IMR-90 (cell line): ENCODE data around the gene JPH3. TPM values are rescaled to one million over a fixed set of nuclear protein-coding genes. Genes with fewer than 3 reads are reported as not detected.
A peak's percentile ranks its signal among the peaks of the same experiment; 100 is the strongest.

Experiments used
- ATAC-seq: fragments of 200-7000 bp; cut with Tn5 transposase; 2 replicates; pipeline ENCODE4 v1.9.1; 2020; ENCODE audit warnings: low read depth, mild to moderate bottlenecking, moderate library complexity
- BruUV-seq: library from RNA; stranded (reverse); fragments of 400-500 nt; replicated peaks from 2 replicates; lab custom pipeline; 2021; lab: Mats Ljungman, UMichigan
- CTCF ChIA-PET: fragments of 300-600 bp; formaldehyde crosslinking; extraction: SDS; loops from one replicate; lab custom pipeline; 2021; ENCODE audit warnings: antibody characterized with exemption; lab: Yijun Ruan, JAX
- POLR2A ChIA-PET: fragments of 300-600 bp; sonication (Branson Sonifier 250); formaldehyde crosslinking; loops from one replicate; lab custom pipeline; 2022; ENCODE audit warnings: antibody characterized with exemption; ENCODE audit not compliant: unreplicated experiment; lab: Charles Lee
- DNase-seq: peaks from one replicate; pipeline ENCODE4 v3.0.0; 2013
- H2AFZ ChIP-seq: replicated peaks from 2 replicates; pipeline ENCODE3; 2013; ENCODE audit warnings: low read length, mild to moderate bottlenecking; ENCODE audit not compliant: poor library complexity
- H2AK5ac ChIP-seq: 2 replicates; pipeline ENCODE4 v1.6.1; 2013; ENCODE audit warnings: low read depth, low read length, inconsistent platforms
- H2AK9ac ChIP-seq: replicated peaks from 2 replicates; pipeline ENCODE3; 2013; ENCODE audit warnings: mild to moderate bottlenecking, low read depth, low read length, moderate library complexity; ENCODE audit not compliant: poor library complexity
- H2BK120ac ChIP-seq: 2 replicates; pipeline ENCODE4 v1.6.1; 2013; ENCODE audit warnings: low read depth, low read length, inconsistent platforms
- H2BK15ac ChIP-seq: 3 replicates; pipeline ENCODE4 v1.6.1; 2013; ENCODE audit warnings: low read depth, low read length, inconsistent platforms
- H2BK20ac ChIP-seq: 2 replicates; pipeline ENCODE4 v1.6.1; 2013; ENCODE audit warnings: low read depth, mild to moderate bottlenecking, inconsistent platforms, low read length, moderate library complexity
- H2BK5ac ChIP-seq: 2 replicates; pipeline ENCODE4 v1.6.1; 2013; ENCODE audit warnings: mild to moderate bottlenecking, low read depth, low read length, inconsistent platforms; ENCODE audit not compliant: poor library complexity, severe bottlenecking
- H3K14ac ChIP-seq: replicated peaks from 2 replicates; pipeline ENCODE4 v1.6.1; 2013; ENCODE audit warnings: low read depth, low read length, inconsistent platforms
- H3K18ac ChIP-seq: 2 replicates; pipeline ENCODE4 v1.6.1; 2013; ENCODE audit warnings: low read depth, low read length, control low read depth
- H3K23ac ChIP-seq: 2 replicates; pipeline ENCODE4 v1.6.1; 2013; ENCODE audit warnings: low read depth, low read length, inconsistent platforms
- H3K27ac ChIP-seq: 2 replicates; pipeline ENCODE4 v1.5.1; 2013; ENCODE audit warnings: mild to moderate bottlenecking, control low read depth, low read length; ENCODE audit not compliant: insufficient read depth
- H3K27me3 ChIP-seq: 2 replicates; pipeline ENCODE4 v1.6.1; 2013; ENCODE audit warnings: low read length; ENCODE audit not compliant: control insufficient read depth, insufficient read depth
- H3K36me3 ChIP-seq: 2 replicates; pipeline ENCODE4 v1.6.1; 2013; ENCODE audit warnings: low read length, mixed read lengths; ENCODE audit not compliant: control insufficient read depth, insufficient read depth
- H3K4ac ChIP-seq: 2 replicates; pipeline ENCODE4 v1.6.1; 2013; ENCODE audit warnings: low read depth, low read length, inconsistent platforms
- H3K4me1 ChIP-seq: 2 replicates; pipeline ENCODE4 v1.6.1; 2013; ENCODE audit warnings: low read length, mixed read lengths; ENCODE audit not compliant: control insufficient read depth, insufficient read depth
- H3K4me2 ChIP-seq: 2 replicates; pipeline ENCODE4 v1.6.1; 2013; ENCODE audit warnings: low read depth, mild to moderate bottlenecking, control low read depth, low read length, moderate library complexity
- H3K4me3 ChIP-seq: 2 replicates; pipeline ENCODE4 v1.5.1; 2013; ENCODE audit warnings: low read depth, mild to moderate bottlenecking, control low read depth, low read length, moderate library complexity; ENCODE audit not compliant: insufficient read depth
- H3K56ac ChIP-seq: 2 replicates; pipeline ENCODE4 v1.6.1; 2013; ENCODE audit warnings: low read length, inconsistent platforms; ENCODE audit not compliant: insufficient read depth; ENCODE audit errors: extremely low read depth
- H3K79me1 ChIP-seq, 2 experiments: 2 replicates each; pipeline ENCODE4 v1.6.1; 2013; ENCODE audit warnings: low read length in 2 of 2, inconsistent platforms in 1 of 2, low read depth in 1 of 2
- H3K9ac ChIP-seq: 2 replicates; pipeline ENCODE4 v1.6.1; 2013; ENCODE audit warnings: low read depth, low read length, control low read depth
- H3K9me1 ChIP-seq: 2 replicates; pipeline ENCODE4 v1.6.1; 2013; ENCODE audit warnings: low read length, inconsistent platforms; ENCODE audit not compliant: insufficient read depth
- H3K9me3 ChIP-seq: 2 replicates; pipeline ENCODE4 v1.6.1; 2013; ENCODE audit warnings: low read length; ENCODE audit not compliant: control insufficient read depth, insufficient read depth
- H4K20me1 ChIP-seq: 2 replicates; pipeline ENCODE4 v1.6.1; 2013; ENCODE audit warnings: low read length, inconsistent platforms; ENCODE audit not compliant: insufficient read depth
- H4K5ac ChIP-seq: 2 replicates; pipeline ENCODE4 v1.6.1; 2013; ENCODE audit warnings: mild to moderate bottlenecking, low read depth, low read length, control low read depth
- H4K8ac ChIP-seq, 2 experiments: 2 replicates each; pipeline ENCODE4 v1.6.1; 2013; ENCODE audit warnings: low read depth in 2 of 2, low read length in 2 of 2, control low read depth in 1 of 2, inconsistent platforms in 1 of 2
- H4K91ac ChIP-seq: 2 replicates; pipeline ENCODE4 v1.6.1; 2013; ENCODE audit warnings: low read depth, low read length, inconsistent platforms; ENCODE audit not compliant: insufficient read depth
- BHLHE40 ChIP-seq: fragments of 150-350 bp; IDR thresholded peaks from 2 replicates; pipeline ENCODE4 v1.6.1; 2016; ENCODE audit warnings: mild to moderate bottlenecking, low read depth, low read length
- CHD1 ChIP-seq: IDR thresholded peaks from 2 replicates; pipeline ENCODE4 v1.6.1; 2012; ENCODE audit warnings: low read depth, low read length, improper control_type of control experiment
- CTCF ChIP-seq: conservative IDR thresholded peaks from 2 replicates; pipeline ENCODE4 v1.5.1; 2012; ENCODE audit warnings: mild to moderate bottlenecking, low read depth, low read length, improper control_type of control experiment
- MAFK ChIP-seq: IDR thresholded peaks from 2 replicates; pipeline ENCODE4 v1.6.1; 2012; ENCODE audit warnings: low read depth, low read length, improper control_type of control experiment
- MXI1 ChIP-seq: IDR thresholded peaks from 2 replicates; pipeline ENCODE4 v1.6.1; 2012; ENCODE audit warnings: low read depth, mild to moderate bottlenecking, low read length, moderate library complexity, borderline replicate concordance
- NFE2L2 ChIP-seq: fragments of 150-350 bp; IDR thresholded peaks from 2 replicates; pipeline ENCODE4 v1.6.1; 2016; ENCODE audit warnings: low read depth, mild to moderate bottlenecking, low read length
- POLR2A ChIP-seq: IDR thresholded peaks from 2 replicates; pipeline ENCODE4 v1.6.1; 2012; ENCODE audit warnings: mild to moderate bottlenecking, low read depth, low read length
- RAD21 ChIP-seq: IDR thresholded peaks from 2 replicates; pipeline ENCODE4 v1.6.1; 2012; ENCODE audit warnings: low read length, improper control_type of control experiment
- RCOR1 ChIP-seq: IDR thresholded peaks from 2 replicates; pipeline ENCODE4 v1.6.1; 2012; ENCODE audit warnings: mild to moderate bottlenecking, low read length, improper control_type of control experiment; ENCODE audit not compliant: insufficient replicate concordance
- RFX5 ChIP-seq: IDR thresholded peaks from 2 replicates; pipeline ENCODE4 v1.8.0; 2012; ENCODE audit warnings: low read depth, mild to moderate bottlenecking, low read length, moderate library complexity
- SMC3 ChIP-seq: fragments of 150-350 bp; IDR thresholded peaks from 2 replicates; pipeline ENCODE4 v1.6.1; 2016; ENCODE audit warnings: low read depth, mild to moderate bottlenecking, antibody characterized with exemption, low read length, moderate library complexity
- USF2 ChIP-seq: fragments of 150-350 bp; IDR thresholded peaks from 2 replicates; pipeline ENCODE4 v1.6.1; 2017; ENCODE audit warnings: mild to moderate bottlenecking, antibody characterized with exemption, low read length, low read depth
- WGBS, 2 experiments: methylation state at CpG; one replicate each; pipeline versions ENCODE4 v1.1.5 to v1.1.7; 2013; ENCODE audit warnings: missing lambda C conversion rate in 2 of 2; ENCODE audit not compliant: insufficient read length in 1 of 2; ENCODE audit errors: extremely low coverage in 2 of 2; 5-methylcytosine and 5-hydroxymethylcytosine counted together
- dilution Hi-C: fragments of 300-500 bp; cut with HindIII; formaldehyde crosslinking; loops from one replicate; pipeline ENCODE4 v1.14.3; 2018; ENCODE audit warnings: low sequenced_read_pairs; ENCODE audit not compliant: unreplicated experiment
- in situ Hi-C: fragments of 300-500 bp; cut with MboI; formaldehyde crosslinking; loops from 3 replicates; pipeline ENCODE4 v1.14.3; 2019; ENCODE audit warnings: low sequenced_read_pairs, inconsistent platforms, mixed read lengths
- intact Hi-C: fragments of 100-400 bp; cut with micrococcal nuclease; formaldehyde crosslinking; loops from 2 replicates; pipeline ENCODE4 v1.10.0; 2022
- polyA plus RNA-seq, 3 experiments: library from polyadenylated mRNA; depleted of rRNA; stranded (reverse); fragments of >200 nt; gene quantifications; 2 replicates each; pipeline ENCODE4 v1.2.3, GENCODE V29; 2012; ENCODE audit warnings: low replicate concordance in 1 of 3
- total RNA-seq: library from RNA; depleted of rRNA; stranded (reverse); fragments of >200 nt; gene quantifications from 2 replicates; pipeline ENCODE4 v1.2.3, GENCODE V29; 2012

The JPH3 gene
- total and polyA plus RNA-seq, 2 of the 4 experiments (the other 2 are of a cell fraction), result 0.03 TPM; not detected in 1

- TF ChIP-seq NFE2L2, result no peak
- no peak for TF ChIP-seq POLR2A
These were observed 744 bp downstream of the JPH3 start (continued) for GRCh38 chr16:87602821-87603683.

- H3K27ac ChIP-seq, result no peak overlapping the region
These were observed 1.7 kb downstream of the JPH3 start for GRCh38 chr16:87603684-87604633.

More at GRCh38 chr16:87603684-87604633, 1.7 kb downstream of the JPH3 start:
- Histone ChIP-seq H3K56ac (no peak overlapping the region), H3K23ac (no peak overlapping the region), H4K5ac (no peak overlapping the region), H4K20me1 (no peaks in the 10 kb centered on the region; the same call in 1 of the 2 replicates), H2BK120ac (no peak overlapping the region), H3K9me1 (no peaks in the 10 kb centered on the region), H2BK15ac (no peak overlapping the region), H3K9ac (no peak overlapping the region), H2AFZ (peak overlapping the region; percentile 33), H3K4me3 (no peak overlapping the region), H3K4me2 (no peak overlapping the region; the same call in 1 of the 2 replicates), H4K8ac (no peak overlapping the region), H2BK5ac (no peak overlapping the region), H3K4me1 (no peaks in the 10 kb centered on the region), H3K36me3 (no peaks in the 10 kb centered on the region), H2AK9ac (no peak overlapping the region), H3K18ac (no peak overlapping the region), H2AK5ac (no peak overlapping the region), H2BK20ac (no peak overlapping the region), H4K91ac (no peak overlapping the region), H3K79me1 (no peaks in the 10 kb centered on the region), H3K9me3 (peaks cover 10% of the 10 kb centered on the region), H3K27me3 (peaks cover 71% of the 10 kb centered on the region), H3K14ac (no peak overlapping the region), H3K4ac (no peak overlapping the region)
- ATAC-seq (no peak), DNase-seq (no peak)
- TF ChIP-seq MXI1 (no peak), CTCF (no peak), RFX5 (no peak), MAFK (no peak), RAD21 (no peak), BHLHE40 (no peak), SMC3 (no peak), USF2 (no peak), POLR2A (no peak), RCOR1 (no peak), CHD1 (no peak)
- POLR2A ChIA-PET, result no interaction called here
- 10% methylated on average over 22 of the region's 44 CpGs; no CpG with 5 or more reads in 1 of the 2 experiments for WGBS, 2 experiments
- intact Hi-C loops, result no loop called here
- in situ Hi-C loops, result no loop called here
- dilution Hi-C loops, result no loop called here
- BruUV-seq, result no TSS peak
- CTCF ChIA-PET, result no interaction called here
